ENCODE results near the gene SHLD1. TPM values are rescaled to one million over a fixed set of nuclear protein-coding genes. Genes with fewer than 3 reads are reported as not detected.

Gene SHLD1
- total RNA-seq (2021; ENCODE audit: unreplicated experiment) (2.4 TPM), Bru-seq, nascent RNA (percentile 42 among the genes with signal in this experiment), BruChase-seq, experiment 1, labeled RNA remaining after a 6-hour chase (percentile 32 among the genes with signal in this experiment), BruChase-seq, experiment 2, labeled RNA remaining after a 2-hour chase (percentile 36 among the genes with signal in this experiment)
- 2.3 TPM in 2 replicates for polyA plus RNA-seq (2012)
- long read RNA-seq, partial matches to known transcripts = 0 of 3 reads
- long read RNA-seq, other reads (novel, unspliced or antisense) = 0 of 3 reads

GRCh38 chr20:5749952-5750779 lies at the start of gene SHLD1:
SHLD1 (plus strand) TSS chr20:5750401; CDS start chr20:5772866, 22,465 bp downstream.
- H3K9me3 ChIP-seq (ENCODE audit: control insufficient read depth in 1 of 2, insufficient read depth in 1 of 2, low read depth in 1 of 2, low read length in 2 of 2) = no peaks in the 10 kb centered on the region
- H3K36me3 ChIP-seq (ENCODE audit: control insufficient read depth in 1 of 2, insufficient read depth in 2 of 2, low read length in 2 of 2) = no peaks in the 10 kb centered on the region
- no peaks in the 10 kb centered on the region for H3K9me2 ChIP-seq (ENCODE audit: insufficient read depth)
- ChIA-PET POLR2A (interaction anchor here (0.5 to 0.7 kb wide), 3 partner anchors 16 to 95 kb away, joined by 3 read pairs; no protein-coding TSS in a partner anchor), RAD21 (ENCODE audit: low non-redundant PET in 1 of 2, low total read pairs in 2 of 2, uncharacterized antibody in 2 of 2, unreplicated experiment in 2 of 2) (no interaction called here), CTCF (interaction anchor here (0.6 kb wide), 1 partner anchor 38 kb away, joined by 3 read pairs; no protein-coding TSS in a partner anchor)
- ATAC-seq (peak; percentile 95), DNase-seq (ENCODE audit: low read depth, low spot score) (peak; percentile 71)
- peaks cover 2 to 15% of the 10 kb centered on the region in 2 experiments; a peak in 2 of 4 replicates for H3K4me1 ChIP-seq (ENCODE audit: control insufficient read depth in 1 of 2, insufficient read depth in 2 of 2, low read length in 2 of 2)
- no TSS peak for BruUV-seq (replicated peaks)
- H3K27me3 ChIP-seq (ENCODE audit: insufficient read depth, low read length) = no peaks in the 10 kb centered on the region
- H3K4me2 ChIP-seq (ENCODE audit: low read length) = peak within 1 kb of the TSS; percentile 89
- peak within 1 kb of the TSS; percentile 46 for H3K27ac ChIP-seq (ENCODE audit: low read depth, low read length)
- no peaks in the 10 kb centered on the region for H3K79me2 ChIP-seq (ENCODE audit: insufficient read depth, low read length)
- peak within 1 kb of the TSS; percentile 58 to 66 for H3K4me3 ChIP-seq (replicated peaks in 1 of 2; ENCODE audit: low read depth in 1 of 2, low read length in 2 of 2)
- peak within 1 kb of the TSS; percentile 67 for H3K9ac ChIP-seq (ENCODE audit: low read length)
- intact Hi-C loops (cut with micrococcal nuclease) = no loop called here
- H4K20me1 ChIP-seq (ENCODE audit: insufficient read depth) = no peaks in the 10 kb centered on the region
- H2AFZ ChIP-seq (ENCODE audit: low read depth, low read length, poor library complexity, severe bottlenecking) = peak within 1 kb of the TSS; percentile 78
- TF ChIP-seq TCF7L2 (IDR thresholded peaks at IDR 0.05; ENCODE audit: borderline replicate concordance, extremely low read depth, insufficient read depth, insufficient read length) = no peak
- TF ChIP-seq RAD21 (IDR thresholded peaks at IDR 0.05; ENCODE audit: low read depth) = no peak
- peak; percentile 100 for TF ChIP-seq YY1 (IDR thresholded peaks at IDR 0.05; ENCODE audit: extremely low read depth, insufficient replicate concordance, low read depth, low read length)
- TF ChIP-seq ZNF274 (IDR thresholded peaks at IDR 0.05; ENCODE audit: low read depth, low read length) = no peak
- TF ChIP-seq POLR2AphosphoS5 (IDR thresholded peaks at IDR 0.05; ENCODE audit: low read depth, low read length) = peak; percentile 55; the same call in 1 of the 2 replicates
- TF ChIP-seq, protein P1, sequence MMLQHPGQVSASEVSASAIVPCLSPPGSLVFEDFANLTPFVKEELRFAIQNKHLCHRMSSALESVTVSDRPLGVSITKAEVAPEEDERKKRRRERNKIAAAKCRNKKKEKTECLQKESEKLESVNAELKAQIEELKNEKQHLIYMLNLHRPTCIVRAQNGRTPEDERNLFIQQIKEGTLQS (IDR thresholded peaks at IDR 0.05) = no peak
- no peak for TF ChIP-seq POLR2A (IDR thresholded peaks at IDR 0.05; ENCODE audit: borderline replicate concordance, extremely low read depth, insufficient read depth, insufficient read length)
- TF ChIP-seq SP1 (IDR thresholded peaks at IDR 0.05; ENCODE audit: low read depth) = no peak
- TF ChIP-seq SRF (IDR thresholded peaks at IDR 0.05; ENCODE audit: low read depth) = no peak
- TF ChIP-seq JUND (IDR thresholded peaks at IDR 0.05) = no peak
- no peak for TF ChIP-seq CEBPB (IDR thresholded peaks at IDR 0.05; ENCODE audit: low read depth)
- TF ChIP-seq ZBTB33 (IDR thresholded peaks at IDR 0.05; ENCODE audit: extremely low read depth, insufficient replicate concordance, low read length) = no peak
- TF ChIP-seq CBX3 (IDR thresholded peaks at IDR 0.05; ENCODE audit: low read depth) = no peak
- TF ChIP-seq, protein P2, sequence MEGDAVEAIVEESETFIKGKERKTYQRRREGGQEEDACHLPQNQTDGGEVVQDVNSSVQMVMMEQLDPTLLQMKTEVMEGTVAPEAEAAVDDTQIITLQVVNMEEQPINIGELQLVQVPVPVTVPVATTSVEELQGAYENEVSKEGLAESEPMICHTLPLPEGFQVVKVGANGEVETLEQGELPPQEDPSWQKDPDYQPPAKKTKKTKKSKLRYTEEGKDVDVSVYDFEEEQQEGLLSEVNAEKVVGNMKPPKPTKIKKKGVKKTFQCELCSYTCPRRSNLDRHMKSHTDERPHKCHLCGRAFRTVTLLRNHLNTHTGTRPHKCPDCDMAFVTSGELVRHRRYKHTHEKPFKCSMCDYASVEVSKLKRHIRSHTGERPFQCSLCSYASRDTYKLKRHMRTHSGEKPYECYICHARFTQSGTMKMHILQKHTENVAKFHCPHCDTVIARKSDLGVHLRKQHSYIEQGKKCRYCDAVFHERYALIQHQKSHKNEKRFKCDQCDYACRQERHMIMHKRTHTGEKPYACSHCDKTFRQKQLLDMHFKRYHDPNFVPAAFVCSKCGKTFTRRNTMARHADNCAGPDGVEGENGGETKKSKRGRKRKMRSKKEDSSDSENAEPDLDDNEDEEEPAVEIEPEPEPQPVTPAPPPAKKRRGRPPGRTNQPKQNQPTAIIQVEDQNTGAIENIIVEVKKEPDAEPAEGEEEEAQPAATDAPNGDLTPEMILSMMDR (IDR thresholded peaks at IDR 0.05 in 2 of 3, conservative IDR thresholded peaks at IDR 0.05 in 1 of 3; ENCODE audit: borderline replicate concordance in 1 of 3, insufficient read depth in 1 of 3, low read depth in 2 of 3, low read length in 2 of 3) = no peak
- no peak for TF ChIP-seq EZH2phosphoT487 (IDR thresholded peaks at IDR 0.05; ENCODE audit: borderline replicate concordance)
- TF ChIP-seq SIN3A (IDR thresholded peaks at IDR 0.05; ENCODE audit: low read depth) = no peak
- TF ChIP-seq ELF1 (IDR thresholded peaks at IDR 0.05; ENCODE audit: borderline replicate concordance, low read depth) = peak; percentile 88
- no peak for TF ChIP-seq FOSL1 (IDR thresholded peaks at IDR 0.05; ENCODE audit: low read depth)
- TF ChIP-seq EGR1 (IDR thresholded peaks at IDR 0.05; ENCODE audit: low read depth) = peak; percentile 90
- TF ChIP-seq ZFX (IDR thresholded peaks at IDR 0.05) = peak; percentile 36; the same call in 1 of the 2 replicates

Measured in HCT116 (cell line).